ENCODE measurements around the gene PDZRN3. TPM values are rescaled to one million over a fixed set of nuclear protein-coding genes. Genes with fewer than 3 reads are reported as not detected.

Gene PDZRN3
- total and polyA plus RNA-seq, 4 donors = 33.6 to 86.3 (median 52.6) TPM

- H3K27ac ChIP-seq (ENCODE audit: low read depth in 1 of 2, low read length in 2 of 2) = no peak overlapping the region
- intact Hi-C loops (cut with DNase I) = no loop called here
- 74 to 78% methylated on average over 2 of the region's 2 CpGs for WGBS, 2 donors
Observed at GRCh38 chr3:73448041-73448440, 176.7 kb downstream of the PDZRN3 start.

GRCh38 chr3:73447111-73447510, 177.6 kb downstream of the PDZRN3 start:
- intact Hi-C loops (cut with DNase I) = no loop called here
- Histone ChIP-seq H3K27ac (ENCODE audit: low read depth in 1 of 2, low read length in 2 of 2) (no peak overlapping the region), H3K9me3 (ENCODE audit: control insufficient read depth, low read length) (no peaks in the 10 kb centered on the region), H3K4me3 (ENCODE audit: low read length in 2 of 2) (no peak overlapping the region), H3K4me1 (ENCODE audit: control insufficient read depth in 1 of 2, insufficient read depth in 2 of 2, low read length in 2 of 2) (peaks cover 0 to 7% of the 10 kb centered on the region in 2 donors), H3K27me3 (ENCODE audit: control insufficient read depth in 1 of 2, insufficient read depth in 2 of 2, low read length in 1 of 2) (no peaks in the 10 kb centered on the region), H3K36me3 (ENCODE audit: control insufficient read depth in 1 of 2, insufficient read depth in 2 of 2, low read length in 1 of 2) (no peaks in the 10 kb centered on the region)
- ATAC-seq (ENCODE audit: low FRiP score) (no peak), DNase-seq (no peak)
- WGBS, 2 donors = 46 to 49% methylated on average over 6 of the region's 6 CpGs

More at GRCh38 chr3:73448041-73448440, 176.7 kb downstream of the PDZRN3 start:
- H3K9me3 ChIP-seq (ENCODE audit: control insufficient read depth, low read length) = no peaks in the 10 kb centered on the region
- ATAC-seq (ENCODE audit: low FRiP score) (no peak), DNase-seq (no peak)
- peaks cover 0 to 7% of the 10 kb centered on the region in 2 donors for H3K4me1 ChIP-seq (ENCODE audit: control insufficient read depth in 1 of 2, insufficient read depth in 2 of 2, low read length in 2 of 2)
- no peaks in the 10 kb centered on the region for H3K36me3 ChIP-seq (ENCODE audit: control insufficient read depth in 1 of 2, insufficient read depth in 2 of 2, low read length in 1 of 2)
- H3K4me3 ChIP-seq (ENCODE audit: low read length in 2 of 2) = no peak overlapping the region
- no peaks in the 10 kb centered on the region for H3K27me3 ChIP-seq (ENCODE audit: control insufficient read depth in 1 of 2, insufficient read depth in 2 of 2, low read length in 1 of 2)

GRCh38 chr3:73446467-73447110, 178.2 kb downstream of the PDZRN3 start:
- no peaks in the 10 kb centered on the region for H3K9me3 ChIP-seq (ENCODE audit: control insufficient read depth, low read length)
- H3K27ac ChIP-seq (ENCODE audit: low read depth in 1 of 2, low read length in 2 of 2) = no peak overlapping the region
- no peaks in the 10 kb centered on the region for H3K36me3 ChIP-seq (ENCODE audit: control insufficient read depth in 1 of 2, insufficient read depth in 2 of 2, low read length in 1 of 2)
- ATAC-seq (ENCODE audit: low FRiP score) (no peak), DNase-seq (no peak)
- intact Hi-C loops (cut with DNase I) = no loop called here
- H3K4me3 ChIP-seq (ENCODE audit: low read length in 2 of 2) = no peak overlapping the region
- H3K27me3 ChIP-seq (ENCODE audit: control insufficient read depth in 1 of 2, insufficient read depth in 2 of 2, low read length in 1 of 2) = no peaks in the 10 kb centered on the region
- 88 to 93% methylated on average over 10 of the region's 10 CpGs for WGBS, 2 donors
- H3K4me1 ChIP-seq (ENCODE audit: control insufficient read depth in 1 of 2, insufficient read depth in 2 of 2, low read length in 2 of 2) = peaks cover 0 to 5% of the 10 kb centered on the region in 2 donors

GRCh38 chr3:73442886-73443285, 181.9 kb downstream of the PDZRN3 start:
- DNase-seq = no peak
- Histone ChIP-seq H3K4me3 (ENCODE audit: low read length in 2 of 2) (no peak overlapping the region), H3K4me1 (ENCODE audit: control insufficient read depth in 1 of 2, insufficient read depth in 2 of 2, low read length in 2 of 2) (no peaks in the 10 kb centered on the region), H3K27ac (ENCODE audit: low read depth in 1 of 2, low read length in 2 of 2) (no peak overlapping the region), H3K36me3 (ENCODE audit: control insufficient read depth in 1 of 2, insufficient read depth in 2 of 2, low read length in 1 of 2) (no peaks in the 10 kb centered on the region), H3K27me3 (ENCODE audit: control insufficient read depth in 1 of 2, insufficient read depth in 2 of 2, low read length in 1 of 2) (no peaks in the 10 kb centered on the region), H3K9me3 (ENCODE audit: control insufficient read depth, low read length) (no peaks in the 10 kb centered on the region)
- ATAC-seq (ENCODE audit: low FRiP score) = no peak
- intact Hi-C loops (cut with DNase I) = no loop called here
- 97 to 98% methylated on average over 7 of the region's 7 CpGs for WGBS, 2 donors

GRCh38 chr3:73442152-73442551, 182.6 kb downstream of the PDZRN3 start:
- H3K36me3 ChIP-seq (ENCODE audit: control insufficient read depth in 1 of 2, insufficient read depth in 2 of 2, low read length in 1 of 2) = no peaks in the 10 kb centered on the region
- no peaks in the 10 kb centered on the region for H3K4me1 ChIP-seq (ENCODE audit: control insufficient read depth in 1 of 2, insufficient read depth in 2 of 2, low read length in 2 of 2)
- intact Hi-C loops (cut with DNase I) = no loop called here
- DNase-seq (no peak), ATAC-seq (ENCODE audit: low FRiP score) (no peak)
- no peak overlapping the region for H3K4me3 ChIP-seq (ENCODE audit: low read length in 2 of 2)
- no peaks in the 10 kb centered on the region for H3K9me3 ChIP-seq (ENCODE audit: control insufficient read depth, low read length)
- H3K27me3 ChIP-seq (ENCODE audit: control insufficient read depth in 1 of 2, insufficient read depth in 2 of 2, low read length in 1 of 2) = no peaks in the 10 kb centered on the region
- H3K27ac ChIP-seq (ENCODE audit: low read depth in 1 of 2, low read length in 2 of 2) = no peak overlapping the region
- 78 to 79% methylated on average over 6 of the region's 6 CpGs for WGBS, 2 donors

- Histone ChIP-seq H3K9me3 (ENCODE audit: control insufficient read depth, low read length) (no peaks in the 10 kb centered on the region), H3K36me3 (ENCODE audit: control insufficient read depth in 1 of 2, insufficient read depth in 2 of 2, low read length in 1 of 2) (no peaks in the 10 kb centered on the region), H3K27me3 (ENCODE audit: control insufficient read depth in 1 of 2, insufficient read depth in 2 of 2, low read length in 1 of 2) (no peaks in the 10 kb centered on the region), H3K27ac (ENCODE audit: low read depth in 1 of 2, low read length in 2 of 2) (no peak overlapping the region), H3K4me1 (ENCODE audit: control insufficient read depth in 1 of 2, insufficient read depth in 2 of 2, low read length in 2 of 2) (peaks cover 0 to 2% of the 10 kb centered on the region in 2 donors), H3K4me3 (ENCODE audit: low read length in 2 of 2) (no peak overlapping the region)
- no peak for ATAC-seq (ENCODE audit: low FRiP score)
- intact Hi-C loops (cut with DNase I) = no loop called here
- no peak for DNase-seq
- 55 to 56% methylated on average over 3 of the region's 3 CpGs for WGBS, 2 donors
Observed at GRCh38 chr3:73437828-73438227, 186.9 kb downstream of the PDZRN3 start.

- no peak for ATAC-seq (ENCODE audit: low FRiP score)
- H3K27me3 ChIP-seq (ENCODE audit: control insufficient read depth in 1 of 2, insufficient read depth in 2 of 2, low read length in 1 of 2) = no peaks in the 10 kb centered on the region
- H3K36me3 ChIP-seq (ENCODE audit: control insufficient read depth in 1 of 2, insufficient read depth in 2 of 2, low read length in 1 of 2) = no peaks in the 10 kb centered on the region
- H3K4me3 ChIP-seq (ENCODE audit: low read length in 2 of 2) = no peak overlapping the region
- intact Hi-C loops (cut with DNase I) = no loop called here
- H3K4me1 ChIP-seq (ENCODE audit: control insufficient read depth in 1 of 2, insufficient read depth in 2 of 2, low read length in 2 of 2) = peaks cover 0 to 2% of the 10 kb centered on the region in 2 donors
- H3K9me3 ChIP-seq (ENCODE audit: control insufficient read depth, low read length) = no peaks in the 10 kb centered on the region
- 74 to 82% methylated on average over 11 of the region's 11 CpGs for whole genome bisulfite sequencing, 2 donors
- H3K27ac ChIP-seq (ENCODE audit: low read depth in 1 of 2, low read length in 2 of 2) = no peak overlapping the region
- no peak for DNase-seq
Observed at GRCh38 chr3:73435055-73435454, 189.7 kb downstream of the PDZRN3 start.

GRCh38 chr3:73433687-73434086, 191.1 kb downstream of the PDZRN3 start:
- intact Hi-C loops (cut with DNase I) = loop anchor here (2.0 to 5.0 kb wide), 3 partner anchors 46 to 333 kb away; no protein-coding TSS in a partner anchor
- 74 to 76% methylated on average over 14 of the region's 14 CpGs for WGBS, 2 donors
- DNase-seq (no peak), ATAC-seq (ENCODE audit: low FRiP score) (no peak)
- no peak overlapping the region for H3K27ac ChIP-seq (ENCODE audit: low read depth in 1 of 2, low read length in 2 of 2)
- H3K27me3 ChIP-seq (ENCODE audit: control insufficient read depth in 1 of 2, insufficient read depth in 2 of 2, low read length in 1 of 2) = no peaks in the 10 kb centered on the region
- H3K4me1 ChIP-seq (ENCODE audit: control insufficient read depth in 1 of 2, insufficient read depth in 2 of 2, low read length in 2 of 2) = peaks cover 0 to 2% of the 10 kb centered on the region in 2 donors
- no peaks in the 10 kb centered on the region for H3K9me3 ChIP-seq (ENCODE audit: control insufficient read depth, low read length)
- H3K4me3 ChIP-seq (ENCODE audit: low read length in 2 of 2) = no peak overlapping the region
- no peaks in the 10 kb centered on the region for H3K36me3 ChIP-seq (ENCODE audit: control insufficient read depth in 1 of 2, insufficient read depth in 2 of 2, low read length in 1 of 2)

- H3K27ac ChIP-seq (ENCODE audit: low read depth in 1 of 2, low read length in 2 of 2) = no peak overlapping the region
- no peak overlapping the region for H3K4me3 ChIP-seq (ENCODE audit: low read length in 2 of 2)
- no peaks in the 10 kb centered on the region for H3K36me3 ChIP-seq (ENCODE audit: control insufficient read depth in 1 of 2, insufficient read depth in 2 of 2, low read length in 1 of 2)
- H3K4me1 ChIP-seq (ENCODE audit: control insufficient read depth in 1 of 2, insufficient read depth in 2 of 2, low read length in 2 of 2) = peaks cover 0 to 2% of the 10 kb centered on the region in 2 donors
- 86 to 87% methylated on average over 2 of the region's 2 CpGs for WGBS, 2 donors
- H3K9me3 ChIP-seq (ENCODE audit: control insufficient read depth, low read length) = no peaks in the 10 kb centered on the region
- DNase-seq (no peak), ATAC-seq (ENCODE audit: low FRiP score) (no peak)
- no peaks in the 10 kb centered on the region for H3K27me3 ChIP-seq (ENCODE audit: control insufficient read depth in 1 of 2, insufficient read depth in 2 of 2, low read length in 1 of 2)
- intact Hi-C loops (cut with DNase I) = loop anchor here (2.0 to 5.0 kb wide), 3 partner anchors 46 to 332 kb away; no protein-coding TSS in a partner anchor
Observed at GRCh38 chr3:73433079-73433478, 191.7 kb downstream of the PDZRN3 start.

Measured in aorta (tissue), 5 donors.